Lung (tissue), 12 donors: ENCODE measurements around the gene CCNJ. TPM values are rescaled to one million over a fixed set of nuclear protein-coding genes. Genes with fewer than 3 reads are reported as not detected.

Experiments used
- ATAC-seq: fragments of 200-7000 bp; cut with Tn5 transposase; one replicate; pipeline ENCODE4 v1.9.1; 2020; ENCODE audit warnings: moderate number of reproducible peaks; ENCODE audit not compliant: insufficient read depth, low FRiP score
- DNase-seq, 3 donors: peaks; one replicate each; pipeline ENCODE4 v3.0.0-alpha.2; 2013 to 2017
- H3K27ac ChIP-seq, 2 donors: one replicate each; pipeline ENCODE4 v1.5.1; 2013; ENCODE audit warnings: mild to moderate bottlenecking in 2 of 2, moderate library complexity in 2 of 2, control low read depth in 1 of 2, inconsistent platforms in 1 of 2, low read depth in 1 of 2, low read length in 1 of 2
- H3K27me3 ChIP-seq, 3 donors: one replicate each; pipeline ENCODE4 v1.5.1; 2013; ENCODE audit warnings: low read length in 2 of 3; ENCODE audit not compliant: control insufficient read depth in 3 of 3, insufficient read depth in 3 of 3
- H3K36me3 ChIP-seq, 4 donors: one replicate each; pipeline ENCODE4 v1.5.1; 2013; ENCODE audit warnings: low read length in 4 of 4, mild to moderate bottlenecking in 1 of 4, moderate library complexity in 1 of 4; ENCODE audit not compliant: control insufficient read depth in 4 of 4, insufficient read depth in 4 of 4
- H3K4me1 ChIP-seq, 5 donors: one replicate each; pipeline ENCODE4 v1.5.1; 2013; ENCODE audit warnings: low read length in 5 of 5, mild to moderate bottlenecking in 2 of 5, moderate library complexity in 1 of 5; ENCODE audit not compliant: control insufficient read depth in 5 of 5, insufficient read depth in 5 of 5
- H3K4me3 ChIP-seq: one replicate; pipeline ENCODE4 v1.5.1; 2013; ENCODE audit warnings: mild to moderate bottlenecking, control low read depth, moderate library complexity
- H3K9ac ChIP-seq, 2 donors: one replicate each; pipeline ENCODE4 v1.5.1; 2013; ENCODE audit warnings: low read length in 2 of 2, control low read depth in 1 of 2; ENCODE audit not compliant: insufficient read depth in 1 of 2
- H3K9me3 ChIP-seq, 4 donors: one replicate each; pipeline ENCODE4 v1.5.1; 2013; ENCODE audit warnings: low read length in 3 of 4, mild to moderate bottlenecking in 1 of 4, moderate library complexity in 1 of 4; ENCODE audit not compliant: control insufficient read depth in 4 of 4, insufficient read depth in 3 of 4
- WGBS, 2 donors: extraction: QIAGEN DNeasy Blood & Tissue Kit; methylation state at CpG; one replicate each; pipeline ENCODE4 v1.1.7; 2013; 5-methylcytosine and 5-hydroxymethylcytosine counted together
- polyA plus RNA-seq, 2 donors: library from polyadenylated mRNA; stranded (reverse); fragments of 200-250 nt; gene quantifications; one replicate each; pipeline ENCODE4 v1.2.1, GENCODE V29; 2013
- total RNA-seq, 2 donors: library from RNA; depleted of rRNA in 1 of 2; stranded (reverse); fragments of >200 nt in 1 of 2; gene quantifications; one replicate each; pipeline ENCODE4 v1.2.1, GENCODE V29; 2014 to 2021
- TF ChIP-seq, protein P1 (sequence below): IDR thresholded peaks from 2 replicates; pipeline ENCODE4 v1.5.1; 2012; ENCODE audit warnings: mild to moderate bottlenecking; ENCODE audit errors: control extremely low read depth, extremely low read depth
- donor health status: control.
- donor health status: control.
- donor health status: Bipolar disorder and iron deficiency.
- donor health status: healthy.
- donor health status: DM: yes; HTN: yes; CAD: no.

Gene CCNJ
- total and polyA plus RNA-seq, 4 donors = 2.4 to 9.0 (median 5.8) TPM

DNA sequence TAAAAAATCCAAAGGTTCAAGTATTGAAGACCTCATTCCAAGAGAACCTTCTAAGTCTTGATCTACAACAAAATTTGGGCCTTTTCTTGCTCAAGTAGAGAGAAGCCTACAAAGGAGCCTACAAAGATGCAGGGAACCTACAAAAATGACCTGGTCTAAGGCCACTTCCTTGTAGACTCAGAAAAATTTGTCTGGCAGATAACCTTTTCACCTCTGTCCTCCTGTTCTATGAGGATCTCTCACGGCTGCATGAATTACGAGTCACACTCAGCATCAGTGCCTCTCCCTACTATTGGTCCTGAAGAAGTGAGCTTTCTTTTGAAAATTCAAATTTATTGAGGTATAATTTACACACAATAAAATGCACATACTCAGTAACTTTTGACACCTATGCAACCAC, 29.3 kb downstream of the CCNJ start:
- Histone ChIP-seq H3K9ac (no peak overlapping the region), H3K27me3 (no peaks in the 10 kb centered on the region), H3K4me3 (no peak overlapping the region), H3K36me3 (no peaks in the 10 kb centered on the region), H3K4me1 (peaks cover 0 to 4% (median 0%) of the 10 kb centered on the region in 5 donors), H3K27ac (no peak overlapping the region), H3K9me3 (no peaks in the 10 kb centered on the region)
- 82 to 88% methylated on average over 2 of the region's 2 CpGs for WGBS, 2 donors
- TF ChIP-seq, protein P1, sequence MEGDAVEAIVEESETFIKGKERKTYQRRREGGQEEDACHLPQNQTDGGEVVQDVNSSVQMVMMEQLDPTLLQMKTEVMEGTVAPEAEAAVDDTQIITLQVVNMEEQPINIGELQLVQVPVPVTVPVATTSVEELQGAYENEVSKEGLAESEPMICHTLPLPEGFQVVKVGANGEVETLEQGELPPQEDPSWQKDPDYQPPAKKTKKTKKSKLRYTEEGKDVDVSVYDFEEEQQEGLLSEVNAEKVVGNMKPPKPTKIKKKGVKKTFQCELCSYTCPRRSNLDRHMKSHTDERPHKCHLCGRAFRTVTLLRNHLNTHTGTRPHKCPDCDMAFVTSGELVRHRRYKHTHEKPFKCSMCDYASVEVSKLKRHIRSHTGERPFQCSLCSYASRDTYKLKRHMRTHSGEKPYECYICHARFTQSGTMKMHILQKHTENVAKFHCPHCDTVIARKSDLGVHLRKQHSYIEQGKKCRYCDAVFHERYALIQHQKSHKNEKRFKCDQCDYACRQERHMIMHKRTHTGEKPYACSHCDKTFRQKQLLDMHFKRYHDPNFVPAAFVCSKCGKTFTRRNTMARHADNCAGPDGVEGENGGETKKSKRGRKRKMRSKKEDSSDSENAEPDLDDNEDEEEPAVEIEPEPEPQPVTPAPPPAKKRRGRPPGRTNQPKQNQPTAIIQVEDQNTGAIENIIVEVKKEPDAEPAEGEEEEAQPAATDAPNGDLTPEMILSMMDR = no peak
- DNase-seq (no peak), ATAC-seq (no peak)

DNA sequence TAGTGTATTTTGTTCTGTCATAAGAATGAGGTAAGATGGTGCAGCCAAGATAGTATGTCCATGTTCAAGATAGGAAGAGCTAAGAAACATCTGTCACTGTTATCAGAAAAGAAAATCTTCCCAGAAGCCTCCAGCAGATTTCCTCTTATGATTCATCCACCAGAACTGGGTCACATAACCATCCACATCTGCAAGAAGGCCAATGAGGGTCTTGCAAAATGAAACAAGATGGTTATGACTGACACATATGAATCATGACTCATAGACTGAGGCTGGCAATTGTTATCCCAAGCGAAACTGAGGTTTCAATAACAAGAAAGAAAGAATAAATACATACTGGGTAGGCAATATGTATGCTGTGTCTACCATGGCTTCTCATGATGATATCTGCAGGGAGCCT, 30.3 kb downstream of the CCNJ start:
- no peak overlapping the region for H3K9ac ChIP-seq
- H3K27me3 ChIP-seq = no peaks in the 10 kb centered on the region
- DNase-seq = no peak
- H3K27ac ChIP-seq = no peak overlapping the region
- H3K36me3 ChIP-seq = no peaks in the 10 kb centered on the region
- TF ChIP-seq, protein P1 = no peak
- WGBS, 2 donors = 80 to 90% methylated on average over 1 of the region's 1 CpG
- peaks cover 0 to 4% (median 0%) of the 10 kb centered on the region in 5 donors for H3K4me1 ChIP-seq
- no peak for ATAC-seq
- H3K4me3 ChIP-seq = no peak overlapping the region
- H3K9me3 ChIP-seq = no peaks in the 10 kb centered on the region

DNA sequence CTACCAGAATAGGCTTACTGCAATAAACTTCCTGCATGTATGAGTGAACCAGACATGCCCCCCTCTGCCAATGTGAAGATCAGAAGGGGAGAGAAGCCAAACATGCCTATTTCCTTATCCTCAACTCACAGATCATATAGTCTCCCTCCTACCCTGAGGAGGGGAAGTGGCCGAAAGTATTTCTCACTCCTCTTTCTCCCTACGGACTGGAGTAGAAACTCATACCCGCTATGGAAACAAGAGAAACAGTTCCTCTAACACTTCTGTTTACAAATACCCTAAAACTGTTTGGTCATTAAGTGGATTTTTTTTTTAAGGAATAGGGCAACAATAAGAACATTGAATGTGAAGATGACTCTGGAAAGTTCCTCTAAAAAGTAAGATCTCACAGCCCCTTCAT, 31.4 kb downstream of the CCNJ start:
- H3K4me3 ChIP-seq = no peak overlapping the region
- no peaks in the 10 kb centered on the region for H3K27me3 ChIP-seq
- H3K9ac ChIP-seq = no peak overlapping the region
- H3K27ac ChIP-seq = no peak overlapping the region
- TF ChIP-seq, protein P1 = no peak
- 88 to 93% methylated on average over 3 of the region's 3 CpGs for WGBS, 2 donors
- H3K9me3 ChIP-seq = no peaks in the 10 kb centered on the region
- DNase-seq (no peak), ATAC-seq (no peak)
- peaks cover 0 to 4% (median 0%) of the 10 kb centered on the region in 5 donors for H3K4me1 ChIP-seq
- H3K36me3 ChIP-seq = no peaks in the 10 kb centered on the region

DNA sequence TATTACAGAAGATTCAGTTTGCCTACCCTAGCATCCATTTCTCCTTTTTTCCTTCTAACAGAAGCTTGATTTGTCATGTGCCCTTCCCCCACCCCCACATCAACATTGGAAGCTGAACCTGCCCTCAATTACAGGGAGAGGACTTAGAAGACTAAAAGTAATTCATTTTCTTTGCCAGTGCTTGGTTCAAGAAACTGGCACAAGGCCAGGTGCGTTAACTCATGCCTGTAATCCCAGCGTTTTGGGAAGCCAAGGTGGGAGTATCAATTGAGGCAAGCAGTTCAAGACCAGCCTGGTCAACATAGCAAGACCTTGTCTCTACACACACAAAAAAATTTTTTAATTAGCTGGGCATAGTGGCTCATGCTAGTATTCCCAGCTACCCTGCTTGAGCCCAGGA, 32.6 kb downstream of the CCNJ start:
- no peak for DNase-seq
- TF ChIP-seq, protein P1 = no peak
- 73 to 76% methylated on average over 2 of the region's 2 CpGs for WGBS, 2 donors
- H3K4me1 ChIP-seq = peaks cover 0 to 4% (median 0%) of the 10 kb centered on the region in 5 donors
- H3K36me3 ChIP-seq = no peaks in the 10 kb centered on the region
- no peaks in the 10 kb centered on the region for H3K9me3 ChIP-seq
- no peak overlapping the region for H3K9ac ChIP-seq
- no peak overlapping the region for H3K4me3 ChIP-seq
- ATAC-seq = no peak
- no peak overlapping the region for H3K27ac ChIP-seq
- no peaks in the 10 kb centered on the region for H3K27me3 ChIP-seq
